ENCODE data around the gene DNAJC17. TPM values are rescaled to one million over a fixed set of nuclear protein-coding genes. Genes with fewer than 3 reads are reported as not detected.

Gene DNAJC17
- total RNA-seq, 1 donor from 2014 or later, result 14.0 TPM

GRCh38 chr15:40789119-40789518 lies 18.2 kb downstream of the DNAJC17 start:
- H3K36me3 ChIP-seq, result no peaks in the 10 kb centered on the region
- TF ChIP-seq, protein P1, sequence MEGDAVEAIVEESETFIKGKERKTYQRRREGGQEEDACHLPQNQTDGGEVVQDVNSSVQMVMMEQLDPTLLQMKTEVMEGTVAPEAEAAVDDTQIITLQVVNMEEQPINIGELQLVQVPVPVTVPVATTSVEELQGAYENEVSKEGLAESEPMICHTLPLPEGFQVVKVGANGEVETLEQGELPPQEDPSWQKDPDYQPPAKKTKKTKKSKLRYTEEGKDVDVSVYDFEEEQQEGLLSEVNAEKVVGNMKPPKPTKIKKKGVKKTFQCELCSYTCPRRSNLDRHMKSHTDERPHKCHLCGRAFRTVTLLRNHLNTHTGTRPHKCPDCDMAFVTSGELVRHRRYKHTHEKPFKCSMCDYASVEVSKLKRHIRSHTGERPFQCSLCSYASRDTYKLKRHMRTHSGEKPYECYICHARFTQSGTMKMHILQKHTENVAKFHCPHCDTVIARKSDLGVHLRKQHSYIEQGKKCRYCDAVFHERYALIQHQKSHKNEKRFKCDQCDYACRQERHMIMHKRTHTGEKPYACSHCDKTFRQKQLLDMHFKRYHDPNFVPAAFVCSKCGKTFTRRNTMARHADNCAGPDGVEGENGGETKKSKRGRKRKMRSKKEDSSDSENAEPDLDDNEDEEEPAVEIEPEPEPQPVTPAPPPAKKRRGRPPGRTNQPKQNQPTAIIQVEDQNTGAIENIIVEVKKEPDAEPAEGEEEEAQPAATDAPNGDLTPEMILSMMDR (IDR thresholded peaks at IDR 0.05), result no peak
- no peak for TF ChIP-seq POLR2AphosphoS5 (IDR thresholded peaks at IDR 0.05; ENCODE audit: insufficient read depth in 1 of 2, low read depth in 1 of 2)
- no peak for TF ChIP-seq POLR2A (IDR thresholded peaks at IDR 0.05)
- no peak overlapping the region for H3K4me3 ChIP-seq
- no peak for DNase-seq (ENCODE audit: extremely low spot score in 2 of 2)
- no peaks in the 10 kb centered on the region for H3K27me3 ChIP-seq
- no peaks in the 10 kb centered on the region for H3K9me3 ChIP-seq
- intact Hi-C loops (cut with DNase I), result no loop called here
- H3K4me1 ChIP-seq, result peaks cover 40% of the 10 kb centered on the region
- no peak overlapping the region for H3K27ac ChIP-seq

DNA sequence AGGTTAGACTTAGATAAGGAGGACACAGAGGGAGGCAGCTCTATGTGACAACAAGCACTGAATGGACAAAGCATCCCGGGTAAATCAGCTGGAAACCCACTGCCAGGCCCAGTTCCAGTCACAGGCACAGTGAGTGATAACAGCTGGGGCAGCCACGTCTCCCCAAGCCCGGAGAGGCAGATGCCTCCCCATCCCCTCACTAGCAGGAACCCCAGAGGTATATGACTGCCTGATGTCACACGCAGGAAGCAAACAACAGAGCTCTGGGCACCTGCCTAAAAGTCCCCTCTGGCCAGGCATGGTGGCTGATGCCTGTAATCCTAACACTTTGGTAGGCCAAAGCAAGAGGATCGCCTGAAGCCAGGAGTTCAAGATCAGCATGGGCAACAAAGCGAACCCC lies 19.3 kb downstream of the DNAJC17 start:
- Histone ChIP-seq H3K36me3 (no peaks in the 10 kb centered on the region), H3K9me3 (no peaks in the 10 kb centered on the region), H3K4me3 (no peak overlapping the region), H3K27ac (peak overlapping the region; percentile 24), H3K27me3 (no peaks in the 10 kb centered on the region), H3K4me1 (peaks cover 32% of the 10 kb centered on the region)
- DNase-seq (ENCODE audit: extremely low spot score in 2 of 2), result no peak
- intact Hi-C loops (cut with DNase I), result no loop called here
- TF ChIP-seq, protein P1 (IDR thresholded peaks at IDR 0.05), result no peak
- TF ChIP-seq POLR2AphosphoS5 (IDR thresholded peaks at IDR 0.05; ENCODE audit: insufficient read depth in 1 of 2, low read depth in 1 of 2) (no peak), POLR2A (IDR thresholded peaks at IDR 0.05) (no peak)

DNA sequence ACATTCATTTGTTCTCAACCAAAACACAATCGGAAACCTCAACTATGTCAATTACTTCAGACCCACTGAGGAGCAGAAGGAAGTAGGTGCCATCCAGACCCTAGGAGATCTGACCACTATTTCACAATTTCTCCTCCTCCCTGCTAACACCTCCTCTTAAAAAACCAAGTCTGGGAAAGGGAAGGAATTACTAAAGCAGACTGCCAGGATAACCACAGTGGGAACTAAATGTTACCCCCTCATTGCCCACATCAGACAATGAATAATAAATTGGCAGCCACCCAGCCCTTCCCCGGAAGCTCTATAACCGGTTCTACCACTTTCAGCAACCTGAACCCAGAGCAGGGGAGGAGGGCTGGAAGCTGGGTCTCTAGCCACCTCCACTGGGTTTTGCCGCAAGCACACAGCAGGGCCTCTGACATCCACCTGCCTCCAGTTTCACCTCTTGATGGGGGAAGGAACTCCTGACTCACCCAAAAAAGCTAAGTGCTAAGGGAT lies 19.9 kb downstream of the DNAJC17 start:
- Histone ChIP-seq H3K27ac (peak overlapping the region; percentile 24), H3K9me3 (no peaks in the 10 kb centered on the region), H3K4me3 (no peak overlapping the region), H3K27me3 (no peaks in the 10 kb centered on the region), H3K4me1 (peaks cover 32% of the 10 kb centered on the region), H3K36me3 (no peaks in the 10 kb centered on the region)
- no peak for DNase-seq (ENCODE audit: extremely low spot score in 2 of 2)
- intact Hi-C loops (cut with DNase I), result no loop called here
- TF ChIP-seq POLR2AphosphoS5 (IDR thresholded peaks at IDR 0.05; ENCODE audit: insufficient read depth in 1 of 2, low read depth in 1 of 2) (peak in 1 of 2 donors; percentile 21), POLR2A (IDR thresholded peaks at IDR 0.05) (no peak)
- TF ChIP-seq, protein P1 (IDR thresholded peaks at IDR 0.05), result no peak

GRCh38 chr15:40785814-40786213 lies 21.5 kb downstream of the DNAJC17 start:
- Histone ChIP-seq H3K9me3 (no peaks in the 10 kb centered on the region), H3K27ac (peak overlapping the region; percentile 18), H3K4me1 (peaks cover 32% of the 10 kb centered on the region), H3K4me3 (no peak overlapping the region), H3K27me3 (no peaks in the 10 kb centered on the region), H3K36me3 (no peaks in the 10 kb centered on the region)
- DNase-seq (ENCODE audit: extremely low spot score in 2 of 2), result no peak
- intact Hi-C loops (cut with DNase I), result no loop called here
- TF ChIP-seq, protein P1 (IDR thresholded peaks at IDR 0.05), result no peak
- TF ChIP-seq POLR2A (IDR thresholded peaks at IDR 0.05) (no peak), POLR2AphosphoS5 (IDR thresholded peaks at IDR 0.05; ENCODE audit: insufficient read depth in 1 of 2, low read depth in 1 of 2) (no peak)

- intact Hi-C loops (cut with DNase I), result no loop called here
- peaks cover 32% of the 10 kb centered on the region for H3K4me1 ChIP-seq
- peak overlapping the region; percentile 18 for H3K27ac ChIP-seq
- DNase-seq (ENCODE audit: extremely low spot score in 2 of 2), result no peak
- TF ChIP-seq POLR2A (IDR thresholded peaks at IDR 0.05) (no peak), POLR2AphosphoS5 (IDR thresholded peaks at IDR 0.05; ENCODE audit: insufficient read depth in 1 of 2, low read depth in 1 of 2) (no peak)
- TF ChIP-seq, protein P1 (IDR thresholded peaks at IDR 0.05), result no peak
- H3K9me3 ChIP-seq, result no peaks in the 10 kb centered on the region
- H3K36me3 ChIP-seq, result peaks cover 0 to 1% of the 10 kb centered on the region in 2 donors
- H3K27me3 ChIP-seq, result no peaks in the 10 kb centered on the region
- H3K4me3 ChIP-seq, result no peak overlapping the region
These were observed 22.1 kb downstream of the DNAJC17 start for GRCh38 chr15:40785164-40785563.
